Mucosa of descending colon (tissue), 3 donors: ENCODE results near the gene HTD2. TPM values are rescaled to one million over a fixed set of nuclear protein-coding genes. Genes with fewer than 3 reads are reported as not detected.
"Not testable (repeated sequence)": the region's sequence is repeated elsewhere in the genome, so short reads cannot be mapped to it uniquely, and the experiment has no call there.

Experiments
- ATAC-seq: fragments of 200-7000 bp; cut with Tn5 transposase; one replicate; pipeline ENCODE4 v1.9.1; 2020; ENCODE audit warnings: mild to moderate bottlenecking, moderate library complexity
- DNase-seq, 3 donors: peaks; one replicate each; pipeline ENCODE4 v3.0.0-alpha.2; 2020
- H3K36me3 ChIP-seq: fragments of 200-600 bp; one replicate; pipeline ENCODE4 v1.8.0; 2021; ENCODE audit warnings: low read depth, mild to moderate bottlenecking
- H3K4me1 ChIP-seq: fragments of 200-600 bp; one replicate; pipeline ENCODE4 v1.8.0; 2021; ENCODE audit warnings: low read depth, mild to moderate bottlenecking
- H3K4me3 ChIP-seq: fragments of 200-600 bp; one replicate; pipeline ENCODE4 v1.8.0; 2021; ENCODE audit warnings: mild to moderate bottlenecking
- H3K9me3 ChIP-seq: fragments of 200-600 bp; one replicate; pipeline ENCODE4 v1.8.0; 2021; ENCODE audit warnings: mild to moderate bottlenecking
- CTCF ChIP-seq: fragments of 200-600 bp; IDR thresholded peaks from one replicate; pipeline ENCODE4 v1.8.0; 2022; ENCODE audit warnings: antibody characterized with exemption, mild to moderate bottlenecking
- intact Hi-C, 2 donors: fragments of 100-400 bp; cut with DNase I in 1 of 2; cut with micrococcal nuclease in 1 of 2; formaldehyde crosslinking; loops; one replicate each; pipeline versions ENCODE4 v1.11.0 to v1.11.1; 2022; cut with DNase I, micrococcal nuclease
- total RNA-seq, 3 donors: library from RNA; stranded (reverse); fragmentation: NEBNext Ultra II Directional in 2 of 3; extraction: Animal tissue kit (Norgen Biotek cat#: 25700) in 2 of 3; gene quantifications; one replicate each; pipeline versions ENCODE4 v1.2.1 to v1.2.4, GENCODE V29; 2021 to 2023
- donor health status: DM: no; HTN: no; CAD: no; lungs with moderate emphysema.
- donor health status: DM: no; HTN: no; CAD: no.
- donor health status: DM: no; HTN: yes; CAD: no.

The HTD2 gene
- total RNA-seq, 3 donors from 2014 or later: 9.7 to 13.7 (median 10.9) TPM

DNA sequence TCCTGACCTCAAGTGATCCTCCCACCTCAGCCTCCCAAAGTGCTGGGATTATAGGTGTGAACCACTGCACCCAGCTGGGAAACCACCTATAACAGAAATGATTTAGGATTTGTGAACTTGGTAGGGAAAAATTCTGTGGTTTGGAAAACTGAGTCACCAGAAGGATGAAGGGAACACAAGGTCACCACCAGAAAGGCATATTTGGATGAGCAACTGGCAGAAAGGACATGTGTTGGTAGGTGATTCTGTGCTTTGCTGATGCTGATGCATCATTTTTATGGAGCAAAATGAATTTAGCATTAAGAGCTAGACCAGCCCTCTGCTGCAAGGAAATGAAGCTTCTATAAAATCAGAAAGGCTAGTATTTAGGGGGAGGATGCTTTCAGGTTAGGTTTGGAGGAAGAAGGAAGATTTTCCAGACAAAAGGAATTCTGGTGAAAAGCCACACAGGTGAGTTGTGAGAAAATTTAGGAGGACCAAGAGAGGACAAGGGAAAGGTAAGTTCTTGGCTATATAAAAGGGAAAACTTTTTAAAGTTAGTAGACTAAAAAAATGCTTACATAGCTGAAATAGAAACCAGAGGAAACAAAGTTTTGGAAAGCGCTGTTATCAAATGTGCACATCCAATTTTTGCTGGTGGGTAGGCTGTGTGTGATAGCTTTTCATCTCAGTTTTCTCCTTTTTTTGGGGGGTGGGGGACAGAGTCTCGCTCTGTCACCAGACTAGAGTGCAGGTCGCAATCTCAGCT, 30.0 kb downstream of the HTD2 start:
- intact Hi-C loops: no loop called here

DNA sequence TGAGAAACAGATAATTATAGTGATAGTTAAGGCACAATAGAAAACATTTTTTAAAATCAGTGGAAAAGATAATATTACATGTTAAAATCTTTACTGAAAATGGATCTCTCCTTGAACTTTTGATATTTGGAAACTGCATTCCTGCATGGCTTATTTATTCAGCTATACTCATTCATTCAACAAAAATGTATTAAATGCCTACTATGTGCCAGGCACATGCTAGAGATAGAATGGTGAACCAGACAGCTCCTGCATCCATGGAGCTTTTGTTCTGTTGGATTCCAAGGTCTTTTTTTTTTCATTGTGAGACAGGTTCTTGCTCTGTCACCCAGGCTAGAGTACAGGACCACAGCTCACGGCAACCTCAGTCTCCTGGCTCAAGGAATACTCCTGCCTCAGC, 30.9 kb downstream of the HTD2 start:
- H3K9me3 ChIP-seq: no peaks in the 10 kb centered on the region
- TF ChIP-seq CTCF: no peak
- peaks cover 4% of the 10 kb centered on the region for H3K4me1 ChIP-seq
- no peaks in the 10 kb centered on the region for H3K36me3 ChIP-seq
- DNase-seq: no peak
- no peak overlapping the region for H3K4me3 ChIP-seq
- intact Hi-C loops: no loop called here
- no peak for ATAC-seq

More for the DNA sequence above, 30.0 kb downstream of the HTD2 start:
- H3K4me3 ChIP-seq: no peak overlapping the region
- H3K4me1 ChIP-seq: peaks cover 5% of the 10 kb centered on the region
- DNase-seq: no peak
- TF ChIP-seq CTCF: no peak
- no peak for ATAC-seq
- H3K36me3 ChIP-seq: no peaks in the 10 kb centered on the region
- H3K9me3 ChIP-seq: no peaks in the 10 kb centered on the region

DNA sequence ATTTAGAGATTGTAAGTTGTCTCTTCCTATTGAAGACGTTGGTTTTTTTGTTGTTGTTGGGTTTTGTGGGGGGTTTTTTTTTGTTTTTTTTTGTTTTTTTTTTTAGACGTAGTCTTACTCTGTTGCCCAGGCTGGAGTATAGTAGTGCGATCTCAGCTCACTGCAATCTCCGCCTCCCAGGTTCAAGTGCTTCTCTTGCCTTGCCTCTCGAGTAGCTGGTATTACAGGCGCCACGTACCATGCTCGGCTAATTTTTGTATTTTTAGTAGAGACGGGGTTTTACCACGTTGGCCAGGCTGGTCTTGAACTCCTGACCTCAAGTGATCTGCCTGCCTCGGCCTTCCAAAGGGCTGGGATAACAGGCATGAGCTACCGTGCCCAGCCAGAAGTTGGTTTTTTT, 32.8 kb downstream of the HTD2 start:
- H3K4me3 ChIP-seq, H3K4me1 ChIP-seq, ATAC-seq, DNase-seq, intact Hi-C loops, H3K9me3 ChIP-seq, H3K36me3 ChIP-seq: not testable (repeated sequence)

DNA sequence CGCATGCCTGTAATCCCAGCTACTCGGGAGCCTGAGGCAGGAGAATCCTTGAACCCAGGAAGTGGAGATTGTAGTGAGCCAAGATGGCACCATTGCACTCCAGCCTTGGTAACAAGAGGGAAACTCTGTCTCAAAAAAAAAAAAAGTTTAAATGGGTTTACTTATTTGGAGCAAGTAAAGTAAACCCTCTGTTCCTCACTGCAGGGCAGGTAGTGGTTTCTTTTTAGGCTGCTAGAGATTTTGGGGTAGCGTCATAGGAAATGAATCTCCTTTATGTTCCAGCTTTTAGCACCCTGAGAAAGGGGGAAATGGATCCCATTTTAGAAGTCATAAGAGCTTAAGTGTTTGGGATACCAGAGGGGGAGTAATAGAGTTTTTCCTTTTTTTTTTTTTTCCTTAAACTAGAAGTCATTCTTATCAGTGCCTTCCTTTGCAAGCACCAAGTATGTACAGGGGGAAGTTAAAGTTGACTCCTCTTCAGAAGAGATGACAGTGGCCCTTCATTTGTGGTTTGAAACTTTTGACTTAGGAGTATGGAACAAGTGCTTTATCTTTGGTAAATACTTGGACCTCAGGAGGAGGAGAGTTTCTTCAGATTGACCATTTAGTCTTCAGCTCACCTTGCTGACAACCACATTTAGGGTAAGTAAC, 34.4 kb downstream of the HTD2 start:
- Histone ChIP-seq H3K36me3 (no peaks in the 10 kb centered on the region), H3K9me3 (no peaks in the 10 kb centered on the region), H3K4me3 (no peak overlapping the region), H3K4me1 (peaks cover 8% of the 10 kb centered on the region)
- DNase-seq (no peak), ATAC-seq (no peak)
- intact Hi-C loops: no loop called here
- TF ChIP-seq CTCF: no peak

DNA sequence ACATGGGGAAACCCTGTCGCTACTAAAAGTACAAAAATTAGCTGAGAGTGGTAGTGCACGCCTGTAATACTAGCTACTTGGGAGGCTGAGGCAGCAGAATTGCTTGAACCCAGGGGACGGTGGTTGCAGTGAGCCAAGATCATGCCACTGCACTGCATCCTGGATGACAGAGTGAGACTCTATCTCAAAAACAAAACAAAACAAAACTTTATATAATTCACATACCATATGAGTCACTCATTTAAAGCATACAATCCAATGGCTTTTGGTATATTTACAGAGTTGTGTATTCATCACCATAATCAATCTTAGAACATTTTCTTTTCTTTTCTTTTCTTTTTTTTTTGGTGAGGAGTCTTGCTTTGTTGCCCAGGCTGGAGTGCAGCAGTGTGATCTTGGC, 35.1 kb downstream of the HTD2 start:
- no peak for DNase-seq
- peaks cover 8% of the 10 kb centered on the region for H3K4me1 ChIP-seq
- no peak for ATAC-seq
- no peak overlapping the region for H3K4me3 ChIP-seq
- TF ChIP-seq CTCF: no peak
- no peaks in the 10 kb centered on the region for H3K9me3 ChIP-seq
- no peaks in the 10 kb centered on the region for H3K36me3 ChIP-seq
- intact Hi-C loops: no loop called here

DNA sequence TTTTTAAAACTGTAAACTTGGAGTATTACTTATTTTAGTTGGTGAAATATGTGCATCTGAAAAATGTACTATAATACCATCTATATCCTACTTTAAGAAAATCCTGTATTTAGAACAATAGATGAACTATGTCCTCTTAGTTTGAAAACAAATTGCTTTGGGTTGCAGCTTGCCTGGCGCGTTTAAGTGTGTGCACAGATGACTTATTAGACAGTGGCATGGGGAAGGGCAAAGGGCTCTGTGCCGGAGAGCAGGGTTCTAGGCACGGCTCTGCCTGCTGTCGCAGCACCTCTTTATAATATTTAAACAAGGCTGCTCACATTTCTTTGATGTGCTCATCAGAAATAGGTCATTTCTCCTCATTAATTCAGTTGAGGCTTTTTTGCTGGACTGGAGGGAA, 36.4 kb downstream of the HTD2 start:
- DNase-seq: no peak
- intact Hi-C loops: no loop called here
- peak; percentile 53 for ATAC-seq
- no peak for TF ChIP-seq CTCF
- Histone ChIP-seq H3K36me3 (no peaks in the 10 kb centered on the region), H3K9me3 (no peaks in the 10 kb centered on the region), H3K4me1 (peaks cover 8% of the 10 kb centered on the region), H3K4me3 (no peak overlapping the region)
